ENCODE results near the gene RAP2A.

DNA sequence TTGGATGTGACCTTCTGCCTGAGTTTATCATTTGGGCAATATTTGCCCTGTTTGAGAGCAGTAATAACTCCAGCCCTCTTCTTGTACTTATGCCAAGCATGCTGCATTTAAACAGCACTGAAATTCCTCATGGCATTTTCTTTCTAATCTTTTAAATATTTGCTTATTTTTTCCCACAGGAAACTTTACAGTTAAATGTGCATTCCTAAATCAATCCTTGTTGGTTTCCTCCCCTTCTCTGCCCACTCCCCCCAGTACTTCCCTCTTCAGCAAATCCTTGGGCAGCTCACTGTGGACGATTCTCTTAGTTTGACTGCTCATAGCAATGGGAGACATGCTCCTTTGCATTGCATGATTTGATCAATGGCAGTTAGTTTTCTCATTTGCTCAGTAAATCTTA lies 68.7 kb downstream of the RAP2A start:
- TF ChIP-seq, protein P1, sequence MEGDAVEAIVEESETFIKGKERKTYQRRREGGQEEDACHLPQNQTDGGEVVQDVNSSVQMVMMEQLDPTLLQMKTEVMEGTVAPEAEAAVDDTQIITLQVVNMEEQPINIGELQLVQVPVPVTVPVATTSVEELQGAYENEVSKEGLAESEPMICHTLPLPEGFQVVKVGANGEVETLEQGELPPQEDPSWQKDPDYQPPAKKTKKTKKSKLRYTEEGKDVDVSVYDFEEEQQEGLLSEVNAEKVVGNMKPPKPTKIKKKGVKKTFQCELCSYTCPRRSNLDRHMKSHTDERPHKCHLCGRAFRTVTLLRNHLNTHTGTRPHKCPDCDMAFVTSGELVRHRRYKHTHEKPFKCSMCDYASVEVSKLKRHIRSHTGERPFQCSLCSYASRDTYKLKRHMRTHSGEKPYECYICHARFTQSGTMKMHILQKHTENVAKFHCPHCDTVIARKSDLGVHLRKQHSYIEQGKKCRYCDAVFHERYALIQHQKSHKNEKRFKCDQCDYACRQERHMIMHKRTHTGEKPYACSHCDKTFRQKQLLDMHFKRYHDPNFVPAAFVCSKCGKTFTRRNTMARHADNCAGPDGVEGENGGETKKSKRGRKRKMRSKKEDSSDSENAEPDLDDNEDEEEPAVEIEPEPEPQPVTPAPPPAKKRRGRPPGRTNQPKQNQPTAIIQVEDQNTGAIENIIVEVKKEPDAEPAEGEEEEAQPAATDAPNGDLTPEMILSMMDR (conservative IDR thresholded peaks at IDR 0.05) = no peak
- no peak for TF ChIP-seq ZFX (IDR thresholded peaks at IDR 0.05)

All from C4-2B (cell line).